ENCODE data around the gene EPHA3. TPM values are rescaled to one million over a fixed set of nuclear protein-coding genes. Genes with fewer than 3 reads are reported as not detected.

The EPHA3 gene
- total RNA-seq, 6 donors from 2014 or later, result 0.46 to 3.9 (median 0.79) TPM; not detected in 1

DNA sequence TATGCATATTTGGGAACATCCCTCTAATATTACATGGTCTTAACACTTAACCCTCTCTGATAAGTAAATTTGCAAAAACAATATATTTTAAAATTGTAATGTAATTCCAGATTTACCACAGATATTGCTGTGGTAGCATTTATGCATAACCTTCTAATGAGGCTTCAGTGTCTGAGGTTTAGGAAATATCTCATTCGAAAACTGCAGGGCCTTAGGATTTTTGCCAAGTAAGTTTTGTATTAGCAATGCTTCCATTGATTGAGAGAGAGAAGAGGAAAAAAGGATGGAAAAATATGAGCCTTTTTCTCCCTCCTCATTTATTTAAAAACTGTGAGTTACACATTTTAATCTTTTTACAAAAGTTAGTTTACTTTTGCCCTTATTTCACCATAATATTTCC, 294.6 kb downstream of the EPHA3 start:
- no peak overlapping the region for H3K4me3 ChIP-seq
- H3K36me3 ChIP-seq, result no peaks in the 10 kb centered on the region
- ATAC-seq (ENCODE audit: low FRiP score in 2 of 2) (no peak), DNase-seq (no peak)
- TF ChIP-seq POLR2A (IDR thresholded peaks at IDR 0.05) (no peak), POLR2AphosphoS5 (IDR thresholded peaks at IDR 0.05) (no peak), EP300 (IDR thresholded peaks at IDR 0.05) (no peak)
- TF ChIP-seq, protein P1, sequence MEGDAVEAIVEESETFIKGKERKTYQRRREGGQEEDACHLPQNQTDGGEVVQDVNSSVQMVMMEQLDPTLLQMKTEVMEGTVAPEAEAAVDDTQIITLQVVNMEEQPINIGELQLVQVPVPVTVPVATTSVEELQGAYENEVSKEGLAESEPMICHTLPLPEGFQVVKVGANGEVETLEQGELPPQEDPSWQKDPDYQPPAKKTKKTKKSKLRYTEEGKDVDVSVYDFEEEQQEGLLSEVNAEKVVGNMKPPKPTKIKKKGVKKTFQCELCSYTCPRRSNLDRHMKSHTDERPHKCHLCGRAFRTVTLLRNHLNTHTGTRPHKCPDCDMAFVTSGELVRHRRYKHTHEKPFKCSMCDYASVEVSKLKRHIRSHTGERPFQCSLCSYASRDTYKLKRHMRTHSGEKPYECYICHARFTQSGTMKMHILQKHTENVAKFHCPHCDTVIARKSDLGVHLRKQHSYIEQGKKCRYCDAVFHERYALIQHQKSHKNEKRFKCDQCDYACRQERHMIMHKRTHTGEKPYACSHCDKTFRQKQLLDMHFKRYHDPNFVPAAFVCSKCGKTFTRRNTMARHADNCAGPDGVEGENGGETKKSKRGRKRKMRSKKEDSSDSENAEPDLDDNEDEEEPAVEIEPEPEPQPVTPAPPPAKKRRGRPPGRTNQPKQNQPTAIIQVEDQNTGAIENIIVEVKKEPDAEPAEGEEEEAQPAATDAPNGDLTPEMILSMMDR (IDR thresholded peaks at IDR 0.05), result no peak
- H3K9me3 ChIP-seq, result no peaks in the 10 kb centered on the region
- no peaks in the 10 kb centered on the region for H3K27me3 ChIP-seq
- H3K4me1 ChIP-seq, result no peaks in the 10 kb centered on the region
- WGBS, 2 donors, result 61 to 62% methylated on average over 1 of the region's 1 CpG
- no peak overlapping the region for H3K27ac ChIP-seq

DNA sequence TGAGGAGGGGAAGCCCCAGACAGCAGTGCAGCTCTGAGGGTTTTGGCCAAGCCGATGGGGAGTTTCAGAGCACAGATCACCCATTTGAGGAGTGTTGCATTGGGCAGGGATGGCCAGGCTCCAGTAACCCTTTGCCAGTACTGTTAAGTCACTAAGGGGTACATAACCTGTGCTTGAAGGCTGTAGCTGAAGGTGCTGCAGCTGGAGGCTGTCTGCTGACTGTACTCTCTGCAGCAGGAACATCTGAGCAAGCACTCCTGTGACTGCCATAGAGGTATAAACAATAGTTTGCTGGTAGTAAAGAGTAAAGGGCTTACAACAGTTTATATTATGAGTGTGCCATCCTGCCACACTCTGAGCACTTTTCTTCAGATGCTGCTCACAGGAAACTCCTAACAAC, 297.8 kb downstream of the EPHA3 start:
- no peaks in the 10 kb centered on the region for H3K9me3 ChIP-seq
- ATAC-seq (ENCODE audit: low FRiP score in 2 of 2) (no peak), DNase-seq (no peak)
- no peak for TF ChIP-seq POLR2A (IDR thresholded peaks at IDR 0.05)
- TF ChIP-seq EP300 (IDR thresholded peaks at IDR 0.05), result no peak
- no peaks in the 10 kb centered on the region for H3K36me3 ChIP-seq
- H3K4me1 ChIP-seq, result no peaks in the 10 kb centered on the region
- no peak overlapping the region for H3K27ac ChIP-seq
- 54 to 62% methylated on average over 1 of the region's 1 CpG for WGBS, 2 donors
- no peak overlapping the region for H3K4me3 ChIP-seq
- H3K27me3 ChIP-seq, result no peaks in the 10 kb centered on the region

DNA sequence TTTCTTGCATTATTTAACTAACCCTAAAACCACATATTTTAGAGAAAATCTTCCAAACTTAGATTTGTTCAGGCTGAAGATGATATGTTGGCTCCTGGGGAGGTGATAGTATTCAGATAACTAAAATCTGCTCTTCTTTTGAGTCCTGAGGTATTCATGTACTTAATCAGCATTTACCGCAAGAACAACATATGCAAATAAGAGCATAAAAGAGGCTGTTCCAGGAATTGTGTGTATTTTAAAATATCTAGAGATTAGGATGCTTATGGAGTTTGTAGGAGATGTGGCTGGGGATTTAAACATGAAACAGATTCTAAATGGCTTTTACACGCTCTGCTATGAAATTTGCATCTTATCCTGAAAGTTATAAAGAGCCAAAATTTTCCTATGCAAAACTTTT, 298.2 kb downstream of the EPHA3 start:
- Histone ChIP-seq H3K4me1 (no peaks in the 10 kb centered on the region), H3K4me3 (no peak overlapping the region), H3K27me3 (no peaks in the 10 kb centered on the region), H3K9me3 (no peaks in the 10 kb centered on the region), H3K27ac (no peak overlapping the region), H3K36me3 (no peaks in the 10 kb centered on the region)
- TF ChIP-seq POLR2A (IDR thresholded peaks at IDR 0.05) (no peak), POLR2AphosphoS5 (IDR thresholded peaks at IDR 0.05) (no peak), EP300 (IDR thresholded peaks at IDR 0.05) (no peak)
- TF ChIP-seq, protein P1 (IDR thresholded peaks at IDR 0.05), result no peak
- ATAC-seq (ENCODE audit: low FRiP score in 2 of 2) (no peak), DNase-seq (no peak)
- WGBS, 2 donors, result 80 to 82% methylated on average over 2 of the region's 2 CpGs

- Histone ChIP-seq H3K27me3 (no peaks in the 10 kb centered on the region), H3K9me3 (no peaks in the 10 kb centered on the region), H3K4me1 (no peaks in the 10 kb centered on the region), H3K27ac (no peak overlapping the region), H3K4me3 (no peak overlapping the region), H3K36me3 (no peaks in the 10 kb centered on the region)
- TF ChIP-seq, protein P1 (IDR thresholded peaks at IDR 0.05), result no peak
- no peak for TF ChIP-seq POLR2AphosphoS5 (IDR thresholded peaks at IDR 0.05)
- no peak for TF ChIP-seq POLR2A (IDR thresholded peaks at IDR 0.05)
- no peak for TF ChIP-seq EP300 (IDR thresholded peaks at IDR 0.05)
- WGBS, 2 donors, result 53 to 72% methylated on average over 3 of the region's 3 CpGs
- no peak for ATAC-seq (ENCODE audit: low FRiP score in 2 of 2)
- no peak for DNase-seq
These were observed 303.8 kb downstream of the EPHA3 start for GRCh38 chr3:89411201-89411600.

- Histone ChIP-seq H3K27me3 (no peaks in the 10 kb centered on the region), H3K9me3 (no peaks in the 10 kb centered on the region), H3K36me3 (no peaks in the 10 kb centered on the region), H3K27ac (no peak overlapping the region), H3K4me3 (no peak overlapping the region), H3K4me1 (no peaks in the 10 kb centered on the region)
- no peak for DNase-seq
- no peak for TF ChIP-seq POLR2A (IDR thresholded peaks at IDR 0.05)
- TF ChIP-seq POLR2AphosphoS5 (IDR thresholded peaks at IDR 0.05), result no peak
- TF ChIP-seq, protein P1 (IDR thresholded peaks at IDR 0.05), result no peak
- TF ChIP-seq EP300 (IDR thresholded peaks at IDR 0.05), result no peak
- ATAC-seq (ENCODE audit: low FRiP score in 2 of 2), result no peak
- 68 to 71% methylated on average over 4 of the region's 4 CpGs for WGBS, 2 donors
These were observed 306.8 kb downstream of the EPHA3 start for GRCh38 chr3:89414270-89414669.
